Liver (tissue), 9 donors: ENCODE results near the gene NFE2L2. TPM values are rescaled to one million over a fixed set of nuclear protein-coding genes. Genes with fewer than 3 reads are reported as not detected.
"Not testable (repeated sequence)": the region's sequence is repeated elsewhere in the genome, so short reads cannot be mapped to it uniquely, and the experiment has no call there.

Experiments
- DNase-seq: peaks from one replicate; pipeline ENCODE4 v3.0.0-alpha.2; 2017; ENCODE audit warnings: low spot score
- H3K27ac ChIP-seq, 2 donors: one replicate each; pipeline ENCODE4 v1.7.0; 2013; ENCODE audit warnings: inconsistent platforms in 2 of 2, low read length in 2 of 2, control low read depth in 1 of 2, low read depth in 1 of 2, mild to moderate bottlenecking in 1 of 2
- H3K27me3 ChIP-seq, 4 donors: one replicate each; pipeline versions ENCODE4 v1.6.1 to v1.7.0; 2013; ENCODE audit warnings: low read length in 3 of 4, inconsistent platforms in 1 of 4, mild to moderate bottlenecking in 1 of 4, moderate library complexity in 1 of 4; ENCODE audit not compliant: control insufficient read depth in 4 of 4, insufficient read depth in 4 of 4
- H3K36me3 ChIP-seq, 4 donors: one replicate each; pipeline versions ENCODE4 v1.6.1 to v1.7.0; 2013; ENCODE audit warnings: low read length in 3 of 4, mild to moderate bottlenecking in 3 of 4, low read depth in 1 of 4, moderate library complexity in 1 of 4; ENCODE audit not compliant: control insufficient read depth in 4 of 4, insufficient read depth in 3 of 4
- H3K4me1 ChIP-seq, 4 donors: one replicate each; pipeline versions ENCODE4 v1.6.1 to v1.7.0; 2013; ENCODE audit warnings: low read length in 3 of 4, mild to moderate bottlenecking in 3 of 4, moderate library complexity in 1 of 4; ENCODE audit not compliant: control insufficient read depth in 4 of 4, insufficient read depth in 4 of 4
- H3K4me3 ChIP-seq, 3 donors: one replicate each; pipeline versions ENCODE4 v1.6.1 to v1.7.0; 2013; ENCODE audit warnings: low read length in 3 of 3, control low read depth in 1 of 3, low read depth in 1 of 3, mild to moderate bottlenecking in 1 of 3
- H3K9ac ChIP-seq, 2 donors: one replicate each; pipeline ENCODE4 v1.7.0; 2013; ENCODE audit warnings: low read length in 2 of 2, mild to moderate bottlenecking in 2 of 2, moderate library complexity in 2 of 2, control low read depth in 1 of 2, low read depth in 1 of 2
- H3K9me3 ChIP-seq, 4 donors: one replicate each; pipeline versions ENCODE4 v1.6.1 to v1.7.0; 2013; ENCODE audit warnings: low read length in 3 of 4; ENCODE audit not compliant: control insufficient read depth in 4 of 4
- ATF3 ChIP-seq: IDR thresholded peaks from 2 replicates; pipeline ENCODE4 v1.6.1; 2016; ENCODE audit warnings: antibody characterized with exemption
- CTCF ChIP-seq: fragments of 150-350 bp; IDR thresholded peaks from 2 replicates; pipeline ENCODE4 v1.5.1; 2017; ENCODE audit warnings: improper control_type of control experiment, low read depth, low read length; ENCODE audit not compliant: missing input control
- EGR1 ChIP-seq, 2 donors: IDR thresholded peaks; 2 replicates each; pipeline ENCODE4 v1.6.1; 2016 to 2018; ENCODE audit warnings: antibody characterized with exemption in 2 of 2, low read depth in 2 of 2
- FOXA1 ChIP-seq: IDR thresholded peaks from 2 replicates; pipeline ENCODE4 v1.6.1; 2016; ENCODE audit warnings: antibody characterized with exemption
- FOXA2 ChIP-seq: IDR thresholded peaks from 2 replicates; pipeline ENCODE4 v1.6.1; 2016; ENCODE audit warnings: antibody characterized with exemption
- GABPA ChIP-seq, 2 donors: IDR thresholded peaks in 1 of 2; conservative IDR thresholded peaks in 1 of 2; 2 replicates each; pipeline ENCODE4 v1.6.1; 2016; ENCODE audit warnings: antibody characterized with exemption in 2 of 2, mild to moderate bottlenecking in 1 of 2, moderate library complexity in 1 of 2
- HNF4A ChIP-seq, 2 donors: conservative IDR thresholded peaks; 2 replicates each; pipeline ENCODE4 v1.6.1; 2016; ENCODE audit warnings: antibody characterized with exemption in 2 of 2, mild to moderate bottlenecking in 2 of 2
- HNF4G ChIP-seq: IDR thresholded peaks from 2 replicates; pipeline ENCODE4 v1.6.1; 2016; ENCODE audit warnings: antibody characterized with exemption
- JUND ChIP-seq, 2 donors: IDR thresholded peaks; 2 replicates each; pipeline ENCODE4 v1.6.1; 2016; ENCODE audit warnings: antibody characterized with exemption in 2 of 2
- MAX ChIP-seq: IDR thresholded peaks from 2 replicates; pipeline ENCODE4 v1.6.1; 2016; ENCODE audit warnings: antibody characterized with exemption
- NR2F2 ChIP-seq: IDR thresholded peaks from 2 replicates; pipeline ENCODE4 v1.6.1; 2016; ENCODE audit warnings: antibody characterized with exemption
- RAD21 ChIP-seq, 2 donors: IDR thresholded peaks; 2 replicates each; pipeline ENCODE4 v1.6.1; 2016; ENCODE audit warnings: antibody characterized with exemption in 2 of 2, mild to moderate bottlenecking in 2 of 2
- RXRA ChIP-seq, 2 donors: IDR thresholded peaks; 2 replicates each; pipeline ENCODE4 v1.6.1; 2017 to 2018; ENCODE audit warnings: antibody characterized with exemption in 2 of 2, mild to moderate bottlenecking in 1 of 2
- SP1 ChIP-seq: IDR thresholded peaks from 2 replicates; pipeline ENCODE4 v1.6.1; 2018; ENCODE audit warnings: antibody characterized with exemption, mild to moderate bottlenecking
- TAF1 ChIP-seq: conservative IDR thresholded peaks from 2 replicates; pipeline ENCODE4 v1.6.1; 2016; ENCODE audit warnings: antibody characterized with exemption, mild to moderate bottlenecking
- YY1 ChIP-seq: IDR thresholded peaks from 2 replicates; pipeline ENCODE4 v1.6.1; 2016; ENCODE audit warnings: antibody characterized with exemption, mild to moderate bottlenecking
- WGBS: extraction: QIAGEN DNeasy Blood & Tissue Kit; methylation state at CpG from one replicate; pipeline ENCODE4 v1.1.7; 2013; 5-methylcytosine and 5-hydroxymethylcytosine counted together
- polyA plus RNA-seq, 2 donors: library from polyadenylated mRNA; stranded (reverse) in 1 of 2; unstranded in 1 of 2; fragments of 200-250 nt in 1 of 2; fragments of >200 nt in 1 of 2; fragmentation: Nextera tagmentation in 1 of 2; extraction: Ambion mirVana in 1 of 2; gene quantifications; one replicate each; pipeline versions ENCODE4 v1.2.1 to v1.2.3, GENCODE V29; 2013 to 2015
- total RNA-seq, 2 donors: library from RNA; depleted of rRNA; stranded (reverse); fragments of >200 nt; gene quantifications; one replicate each; pipeline ENCODE4 v1.2.3, GENCODE V29; 2014
- TF ChIP-seq, protein P1 (sequence below): IDR thresholded peaks from 2 replicates; pipeline ENCODE4 v1.6.1; 2016; ENCODE audit warnings: antibody characterized with exemption
- TF ChIP-seq, protein P2 (sequence below): IDR thresholded peaks from 2 replicates; pipeline ENCODE4 v1.6.1; 2016; ENCODE audit warnings: antibody characterized with exemption, mild to moderate bottlenecking
- donor health status: healthy.
- donor health status: healthy.
- donor health status: healthy.
- donor health status: healthy.
- donor health status: healthy.

NFE2L2 gene
- total and polyA plus RNA-seq, 4 donors, result 22.5 to 31.0 (median 27.1) TPM

- H3K27ac ChIP-seq, result no peak overlapping the region
- TF ChIP-seq RXRA (IDR thresholded peaks at IDR 0.05) (no peak), ATF3 (no peak), HNF4A (conservative IDR thresholded peaks at IDR 0.05) (no peak), JUND (IDR thresholded peaks at IDR 0.05) (no peak), TAF1 (no peak), EGR1 (IDR thresholded peaks at IDR 0.05; ENCODE audit: low read depth in 2 of 2) (no peak)
- TF ChIP-seq, protein P1, sequence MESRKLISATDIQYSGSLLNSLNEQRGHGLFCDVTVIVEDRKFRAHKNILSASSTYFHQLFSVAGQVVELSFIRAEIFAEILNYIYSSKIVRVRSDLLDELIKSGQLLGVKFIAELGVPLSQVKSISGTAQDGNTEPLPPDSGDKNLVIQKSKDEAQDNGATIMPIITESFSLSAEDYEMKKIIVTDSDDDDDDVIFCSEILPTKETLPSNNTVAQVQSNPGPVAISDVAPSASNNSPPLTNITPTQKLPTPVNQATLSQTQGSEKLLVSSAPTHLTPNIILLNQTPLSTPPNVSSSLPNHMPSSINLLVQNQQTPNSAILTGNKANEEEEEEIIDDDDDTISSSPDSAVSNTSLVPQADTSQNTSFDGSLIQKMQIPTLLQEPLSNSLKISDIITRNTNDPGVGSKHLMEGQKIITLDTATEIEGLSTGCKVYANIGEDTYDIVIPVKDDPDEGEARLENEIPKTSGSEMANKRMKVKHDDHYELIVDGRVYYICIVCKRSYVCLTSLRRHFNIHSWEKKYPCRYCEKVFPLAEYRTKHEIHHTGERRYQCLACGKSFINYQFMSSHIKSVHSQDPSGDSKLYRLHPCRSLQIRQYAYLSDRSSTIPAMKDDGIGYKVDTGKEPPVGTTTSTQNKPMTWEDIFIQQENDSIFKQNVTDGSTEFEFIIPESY, result no peak
- no peak overlapping the region for H3K4me3 ChIP-seq
- DNase-seq, result no peak
- no peaks in the 10 kb centered on the region for H3K9me3 ChIP-seq
- no peaks in the 10 kb centered on the region for H3K27me3 ChIP-seq
- H3K9ac ChIP-seq, result no peak overlapping the region
- WGBS, result 92% methylated on average over 7 of the region's 7 CpGs
- H3K4me1 ChIP-seq, result peaks cover 19 to 40% (median 30%) of the 10 kb centered on the region in 4 donors
- no peaks in the 10 kb centered on the region for H3K36me3 ChIP-seq
Observed at GRCh38 chr2:177249038-177249437, 15.5 kb downstream of the NFE2L2 start.

- peaks cover 17 to 43% (median 32%) of the 10 kb centered on the region in 4 donors for H3K4me1 ChIP-seq
- peak overlapping the region; percentile 24 to 38 for H3K27ac ChIP-seq
- H3K4me3 ChIP-seq, result no peak overlapping the region
- 82% methylated on average over 6 of the region's 6 CpGs for WGBS
- H3K36me3 ChIP-seq, result no peaks in the 10 kb centered on the region
- H3K9me3 ChIP-seq, result no peaks in the 10 kb centered on the region
- H3K27me3 ChIP-seq, result no peaks in the 10 kb centered on the region
- H3K9ac ChIP-seq, result no peak overlapping the region
- TF ChIP-seq CTCF (no peak), GABPA (IDR thresholded peaks at IDR 0.05 in 1 of 2, conservative IDR thresholded peaks at IDR 0.05 in 1 of 2) (no peak), EGR1 (IDR thresholded peaks at IDR 0.05; ENCODE audit: low read depth in 2 of 2) (no peak), HNF4A (conservative IDR thresholded peaks at IDR 0.05) (no peak), TAF1 (no peak), FOXA1 (no peak), FOXA2 (no peak), SP1 (no peak), JUND (IDR thresholded peaks at IDR 0.05) (no peak), YY1 (no peak), RAD21 (IDR thresholded peaks at IDR 0.05) (no peak), RXRA (IDR thresholded peaks at IDR 0.05) (no peak), ATF3 (no peak), NR2F2 (no peak), MAX (no peak), HNF4G (no peak)
- TF ChIP-seq, protein P1, result no peak
- TF ChIP-seq, protein P2, sequence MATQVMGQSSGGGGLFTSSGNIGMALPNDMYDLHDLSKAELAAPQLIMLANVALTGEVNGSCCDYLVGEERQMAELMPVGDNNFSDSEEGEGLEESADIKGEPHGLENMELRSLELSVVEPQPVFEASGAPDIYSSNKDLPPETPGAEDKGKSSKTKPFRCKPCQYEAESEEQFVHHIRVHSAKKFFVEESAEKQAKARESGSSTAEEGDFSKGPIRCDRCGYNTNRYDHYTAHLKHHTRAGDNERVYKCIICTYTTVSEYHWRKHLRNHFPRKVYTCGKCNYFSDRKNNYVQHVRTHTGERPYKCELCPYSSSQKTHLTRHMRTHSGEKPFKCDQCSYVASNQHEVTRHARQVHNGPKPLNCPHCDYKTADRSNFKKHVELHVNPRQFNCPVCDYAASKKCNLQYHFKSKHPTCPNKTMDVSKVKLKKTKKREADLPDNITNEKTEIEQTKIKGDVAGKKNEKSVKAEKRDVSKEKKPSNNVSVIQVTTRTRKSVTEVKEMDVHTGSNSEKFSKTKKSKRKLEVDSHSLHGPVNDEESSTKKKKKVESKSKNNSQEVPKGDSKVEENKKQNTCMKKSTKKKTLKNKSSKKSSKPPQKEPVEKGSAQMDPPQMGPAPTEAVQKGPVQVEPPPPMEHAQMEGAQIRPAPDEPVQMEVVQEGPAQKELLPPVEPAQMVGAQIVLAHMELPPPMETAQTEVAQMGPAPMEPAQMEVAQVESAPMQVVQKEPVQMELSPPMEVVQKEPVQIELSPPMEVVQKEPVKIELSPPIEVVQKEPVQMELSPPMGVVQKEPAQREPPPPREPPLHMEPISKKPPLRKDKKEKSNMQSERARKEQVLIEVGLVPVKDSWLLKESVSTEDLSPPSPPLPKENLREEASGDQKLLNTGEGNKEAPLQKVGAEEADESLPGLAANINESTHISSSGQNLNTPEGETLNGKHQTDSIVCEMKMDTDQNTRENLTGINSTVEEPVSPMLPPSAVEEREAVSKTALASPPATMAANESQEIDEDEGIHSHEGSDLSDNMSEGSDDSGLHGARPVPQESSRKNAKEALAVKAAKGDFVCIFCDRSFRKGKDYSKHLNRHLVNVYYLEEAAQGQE, result no peak
- DNase-seq, result no peak
Observed at GRCh38 chr2:177247693-177248262, 16.7 kb downstream of the NFE2L2 start.

DNA sequence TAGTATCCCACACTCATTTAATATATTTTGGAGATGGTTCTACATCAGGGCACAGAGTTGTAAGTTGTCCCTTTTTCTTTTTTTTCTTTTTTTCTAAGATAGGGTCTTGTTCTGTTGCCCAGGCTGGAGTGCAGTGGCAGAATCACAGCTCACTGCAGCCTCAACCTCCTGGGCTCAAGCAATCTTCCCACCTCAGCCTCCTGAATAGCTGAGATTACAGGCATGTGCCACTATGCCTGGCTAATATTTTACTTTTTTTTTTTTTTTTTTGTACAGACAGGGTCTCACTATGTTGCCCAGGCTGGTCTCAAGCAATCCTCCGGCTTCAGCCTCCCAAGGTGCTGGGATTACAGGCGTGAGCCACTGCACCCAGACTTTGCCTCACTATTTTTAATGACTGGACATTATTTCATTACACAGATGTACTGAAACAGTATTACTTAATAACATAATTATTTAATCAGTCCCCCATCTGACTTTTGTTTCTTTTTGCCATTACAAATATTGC, 17.9 kb downstream of the NFE2L2 start:
- Histone ChIP-seq H3K4me1 (peaks cover 14 to 47% (median 29%) of the 10 kb centered on the region in 4 donors), H3K27ac (peak overlapping the region in 1 of 2 donors; percentile 71)
- not testable (repeated sequence) for DNase-seq, H3K4me3 ChIP-seq, H3K9me3 ChIP-seq, H3K36me3 ChIP-seq, H3K9ac ChIP-seq, H3K27me3 ChIP-seq
- 93% methylated on average over 2 of the region's 2 CpGs for WGBS
